ENCODE results near the gene GATA5. TPM values are rescaled to one million over a fixed set of nuclear protein-coding genes. Genes with fewer than 3 reads are reported as not detected.
A peak's percentile ranks its signal among the peaks of the same experiment; 100 is the strongest.

GATA5 gene, protein sequence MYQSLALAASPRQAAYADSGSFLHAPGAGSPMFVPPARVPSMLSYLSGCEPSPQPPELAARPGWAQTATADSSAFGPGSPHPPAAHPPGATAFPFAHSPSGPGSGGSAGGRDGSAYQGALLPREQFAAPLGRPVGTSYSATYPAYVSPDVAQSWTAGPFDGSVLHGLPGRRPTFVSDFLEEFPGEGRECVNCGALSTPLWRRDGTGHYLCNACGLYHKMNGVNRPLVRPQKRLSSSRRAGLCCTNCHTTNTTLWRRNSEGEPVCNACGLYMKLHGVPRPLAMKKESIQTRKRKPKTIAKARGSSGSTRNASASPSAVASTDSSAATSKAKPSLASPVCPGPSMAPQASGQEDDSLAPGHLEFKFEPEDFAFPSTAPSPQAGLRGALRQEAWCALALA
- not detected for total RNA-seq

DNA sequence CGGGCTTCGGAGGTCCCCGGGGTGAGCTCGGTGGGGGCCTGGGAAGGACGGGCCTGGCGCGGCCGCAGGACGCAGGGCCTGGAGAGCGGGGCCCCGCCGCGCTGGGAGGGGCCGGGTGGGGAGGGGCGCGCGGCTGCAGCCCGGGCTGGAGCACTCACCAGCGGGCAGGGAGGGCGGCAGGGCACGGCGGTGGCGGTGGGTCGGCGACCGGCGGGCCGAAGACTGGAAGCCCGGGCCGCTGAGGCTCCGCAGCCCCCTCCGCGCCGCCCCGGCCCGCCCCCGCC is at the start of gene GATA5:
Gene GATA5 (minus strand): TSS at position 224 of the 284 bp plus-strand sequence. CDS start 474 bp downstream, outside the sequence.
- intact Hi-C loops (cut with DNase I), result no loop called here

DNA sequence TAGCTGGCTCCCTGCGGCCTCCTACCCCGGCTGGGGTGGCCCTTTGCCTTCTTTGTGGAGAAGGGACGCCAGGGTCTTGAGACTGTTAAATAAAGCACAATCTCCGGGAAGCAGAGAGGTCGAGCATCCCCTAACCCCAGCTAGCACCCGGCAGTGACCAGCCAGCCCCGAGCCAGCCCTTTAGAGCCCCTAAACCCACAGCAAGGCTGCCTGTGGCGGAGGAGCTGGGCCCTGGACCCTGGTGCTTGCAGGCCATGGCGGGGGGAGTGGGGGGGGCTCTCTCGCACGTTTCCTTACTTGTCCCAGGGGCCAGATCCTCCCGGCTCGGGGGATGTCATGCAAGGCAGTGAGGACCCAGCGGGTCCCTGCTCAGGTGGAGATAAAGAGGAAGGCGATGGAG is 49.2 kb upstream of the GATA5 start:
- Histone ChIP-seq H3K27ac (no peak overlapping the region), H3K4me1 (no peaks in the 10 kb centered on the region), H3K36me3 (no peaks in the 10 kb centered on the region), H3K27me3 (no peaks in the 10 kb centered on the region), H3K9me3 (no peaks in the 10 kb centered on the region), H3K4me3 (no peak overlapping the region)
- TF ChIP-seq, protein P1, sequence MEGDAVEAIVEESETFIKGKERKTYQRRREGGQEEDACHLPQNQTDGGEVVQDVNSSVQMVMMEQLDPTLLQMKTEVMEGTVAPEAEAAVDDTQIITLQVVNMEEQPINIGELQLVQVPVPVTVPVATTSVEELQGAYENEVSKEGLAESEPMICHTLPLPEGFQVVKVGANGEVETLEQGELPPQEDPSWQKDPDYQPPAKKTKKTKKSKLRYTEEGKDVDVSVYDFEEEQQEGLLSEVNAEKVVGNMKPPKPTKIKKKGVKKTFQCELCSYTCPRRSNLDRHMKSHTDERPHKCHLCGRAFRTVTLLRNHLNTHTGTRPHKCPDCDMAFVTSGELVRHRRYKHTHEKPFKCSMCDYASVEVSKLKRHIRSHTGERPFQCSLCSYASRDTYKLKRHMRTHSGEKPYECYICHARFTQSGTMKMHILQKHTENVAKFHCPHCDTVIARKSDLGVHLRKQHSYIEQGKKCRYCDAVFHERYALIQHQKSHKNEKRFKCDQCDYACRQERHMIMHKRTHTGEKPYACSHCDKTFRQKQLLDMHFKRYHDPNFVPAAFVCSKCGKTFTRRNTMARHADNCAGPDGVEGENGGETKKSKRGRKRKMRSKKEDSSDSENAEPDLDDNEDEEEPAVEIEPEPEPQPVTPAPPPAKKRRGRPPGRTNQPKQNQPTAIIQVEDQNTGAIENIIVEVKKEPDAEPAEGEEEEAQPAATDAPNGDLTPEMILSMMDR (IDR thresholded peaks at IDR 0.05), result no peak
- no peak for DNase-seq (ENCODE audit: low spot score in 2 of 2)
- intact Hi-C loops (cut with DNase I), result no loop called here

More for the DNA sequence above, at the start of gene GATA5:
- Histone ChIP-seq H3K27me3 (peaks cover 5% of the 10 kb centered on the region), H3K36me3 (no peaks in the 10 kb centered on the region), H3K9me3 (no peaks in the 10 kb centered on the region), H3K4me3 (peak within 1 kb of the TSS; percentile 52 to 54), H3K4me1 (peaks cover 0 to 7% of the 10 kb centered on the region in 2 donors), H3K27ac (no peak within 1 kb of the TSS)
- DNase-seq (ENCODE audit: low spot score in 2 of 2), result no peak
- TF ChIP-seq, protein P1 (IDR thresholded peaks at IDR 0.05), result no peak

DNA sequence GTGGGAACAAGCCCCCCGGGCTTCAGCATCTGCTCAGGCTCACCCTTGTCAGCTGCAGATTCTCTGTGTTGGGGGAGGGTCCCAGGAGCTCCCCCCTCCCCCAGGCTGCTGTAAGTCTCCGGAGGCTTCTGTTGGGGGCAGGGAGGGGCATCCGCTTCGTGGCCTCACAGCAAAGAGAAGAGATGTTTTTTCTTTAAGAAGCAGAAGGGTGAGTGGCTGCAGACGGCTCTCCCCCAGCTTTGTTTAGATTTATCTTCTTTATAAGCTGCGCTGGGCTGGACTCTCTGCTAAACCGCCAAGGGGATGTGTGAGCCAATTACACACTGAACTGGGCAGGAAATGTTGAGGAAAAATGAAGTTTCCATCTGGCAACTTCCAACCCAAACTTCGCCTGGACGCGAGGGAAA is 48.7 kb upstream of the GATA5 start:
- Histone ChIP-seq H3K36me3 (no peaks in the 10 kb centered on the region), H3K4me1 (no peaks in the 10 kb centered on the region), H3K4me3 (no peak overlapping the region), H3K27me3 (no peaks in the 10 kb centered on the region), H3K9me3 (no peaks in the 10 kb centered on the region), H3K27ac (no peak overlapping the region)
- no peak for DNase-seq (ENCODE audit: low spot score in 2 of 2)
- intact Hi-C loops (cut with DNase I), result no loop called here
- TF ChIP-seq, protein P1 (IDR thresholded peaks at IDR 0.05), result no peak

DNA sequence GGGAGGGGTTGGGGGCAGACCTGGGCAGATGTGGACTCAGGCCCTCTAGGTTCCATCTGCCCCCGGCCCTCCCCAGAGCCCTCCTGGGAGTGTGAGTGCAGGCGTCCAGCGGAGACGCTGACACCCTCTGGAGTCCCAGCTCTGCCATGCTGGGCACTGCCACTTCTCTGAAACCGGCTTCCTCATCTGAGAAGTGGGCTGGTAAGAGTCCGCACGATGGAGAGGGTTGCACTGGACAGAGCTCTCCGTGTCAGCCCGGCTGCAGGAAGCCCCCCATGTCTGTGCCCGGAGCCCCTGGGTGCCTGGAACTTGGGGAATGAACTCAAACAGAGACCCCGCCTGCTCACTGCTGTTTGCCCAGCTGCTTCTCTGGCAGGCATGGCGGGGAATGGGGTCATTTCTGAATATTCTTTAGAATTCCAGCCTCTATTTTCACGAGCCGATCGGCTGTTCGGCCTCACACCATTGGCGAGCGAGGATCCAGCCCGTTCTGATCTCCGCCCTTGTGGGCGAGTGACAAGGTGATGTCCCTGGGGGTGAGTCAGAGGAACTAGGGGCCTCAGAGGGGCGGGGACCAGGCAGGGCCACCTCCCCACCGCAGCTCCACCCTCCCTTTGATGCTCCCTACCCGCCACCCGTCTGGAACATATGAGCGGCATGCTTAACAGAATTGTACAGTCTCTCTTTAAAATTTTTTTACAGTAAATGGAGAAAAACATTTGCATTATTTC is 47.8 kb upstream of the GATA5 start:
- TF ChIP-seq, protein P1 (IDR thresholded peaks at IDR 0.05), result no peak
- Histone ChIP-seq H3K4me1 (no peaks in the 10 kb centered on the region), H3K27ac (no peak overlapping the region), H3K36me3 (no peaks in the 10 kb centered on the region), H3K4me3 (no peak overlapping the region), H3K9me3 (no peaks in the 10 kb centered on the region), H3K27me3 (no peaks in the 10 kb centered on the region)
- no peak for DNase-seq (ENCODE audit: low spot score in 2 of 2)
- intact Hi-C loops (cut with DNase I), result no loop called here

DNA sequence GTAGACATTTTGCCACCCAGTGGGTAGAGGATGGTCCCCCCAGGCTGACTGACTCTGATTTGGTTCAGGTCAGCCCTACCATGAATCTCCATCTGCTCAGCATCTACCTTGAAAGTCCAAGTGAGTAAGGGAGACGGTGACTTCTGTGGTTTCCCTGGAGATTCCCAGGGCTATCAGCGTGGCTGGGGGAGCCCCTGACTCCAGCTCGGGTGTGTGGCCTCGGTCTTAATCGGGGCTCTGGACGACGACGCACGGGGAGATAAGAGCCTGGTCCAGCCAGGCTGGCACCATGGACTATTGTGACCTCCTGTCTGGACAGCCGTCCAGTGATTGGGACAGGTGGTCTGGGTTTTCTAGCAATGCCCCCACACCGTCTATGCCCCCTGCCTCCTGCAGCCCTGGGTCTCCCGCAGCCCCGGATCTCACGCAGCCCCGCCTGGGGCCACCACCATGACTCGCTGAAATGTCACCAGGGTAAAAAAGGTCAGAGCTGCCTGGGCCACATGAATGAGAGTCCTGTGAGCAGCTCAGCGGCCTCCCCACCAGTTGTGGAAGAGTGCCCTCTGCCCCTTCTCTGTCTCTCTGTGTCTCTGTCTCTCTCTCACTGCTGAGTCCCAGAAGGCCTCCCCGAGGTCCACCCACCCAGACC is 47.1 kb upstream of the GATA5 start:
- H3K36me3 ChIP-seq, result no peaks in the 10 kb centered on the region
- no peaks in the 10 kb centered on the region for H3K4me1 ChIP-seq
- intact Hi-C loops (cut with DNase I), result no loop called here
- H3K4me3 ChIP-seq, result no peak overlapping the region
- H3K9me3 ChIP-seq, result no peaks in the 10 kb centered on the region
- no peak overlapping the region for H3K27ac ChIP-seq
- TF ChIP-seq, protein P1 (IDR thresholded peaks at IDR 0.05), result no peak
- no peak for DNase-seq (ENCODE audit: low spot score in 2 of 2)
- H3K27me3 ChIP-seq, result no peaks in the 10 kb centered on the region

Measured in ascending aorta (tissue), 2 donors.